Measurements from ENCODE around the gene SYF2.

DNA sequence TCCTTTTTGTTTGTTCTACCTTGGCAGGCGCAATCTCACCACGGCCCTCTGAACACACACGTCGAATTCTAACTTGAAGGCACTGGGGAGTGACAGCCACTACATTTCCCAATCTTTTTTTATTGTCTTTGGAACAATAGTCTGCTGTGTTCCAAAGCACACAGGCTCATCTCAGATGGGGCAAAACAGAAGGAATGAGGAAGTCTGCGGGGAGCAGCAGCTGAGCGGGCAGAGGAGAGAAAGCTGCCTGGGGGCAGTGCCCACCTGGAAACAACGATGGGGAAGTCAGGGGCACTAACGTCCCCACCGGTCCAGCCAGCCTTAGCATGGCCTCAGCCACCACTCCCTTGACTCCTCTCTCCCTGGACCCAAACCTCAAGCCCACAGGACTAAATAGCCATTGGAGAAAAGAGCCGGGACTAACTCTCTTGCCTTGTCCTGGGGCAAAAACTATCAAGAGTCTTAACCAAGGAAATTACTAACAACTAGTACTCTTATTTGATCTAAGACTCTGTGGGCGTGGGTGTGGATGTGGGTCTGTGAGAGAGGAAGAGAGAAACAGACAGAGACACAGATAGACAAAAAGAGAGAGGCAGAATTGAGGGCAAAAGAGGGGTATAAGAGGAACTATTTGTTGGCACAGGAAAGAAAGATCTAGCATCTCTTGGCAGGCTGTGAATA, 34.2 kb downstream of the SYF2 start:
- TF ChIP-seq POLR2AphosphoS5 (IDR thresholded peaks at IDR 0.05; ENCODE audit: borderline replicate concordance, low read depth, low read length), result no peak
- TF ChIP-seq FOXP2 (optimal IDR thresholded peaks at IDR 0.05; ENCODE audit: control extremely low read depth, extremely low read length, insufficient read depth), result no peak
- TF ChIP-seq EZH2 (IDR thresholded peaks at IDR 0.05), result no peak
